Panc1 (cell line): ENCODE data around the gene DBH. TPM values are rescaled to one million over a fixed set of nuclear protein-coding genes. Genes with fewer than 3 reads are reported as not detected.

Experiments
- ATAC-seq: fragments of 200-7000 bp; cut with Tn5 transposase; 2 replicates; pipeline ENCODE4 v1.9.1; 2020; ENCODE audit warnings: mild to moderate bottlenecking, moderate library complexity
- BruUV-seq: library from RNA; stranded (reverse); fragments of 400-500 nt; replicated peaks from 2 replicates; lab custom pipeline; 2021; lab: Mats Ljungman, UMichigan
- CTCF ChIA-PET: fragments of 300-600 bp; sonication (Branson Sonifier 250); formaldehyde crosslinking; loops from one replicate; lab custom pipeline; 2022; ENCODE audit warnings: antibody characterized with exemption; lab: Charles Lee
- POLR2A ChIA-PET: fragments of 300-600 bp; sonication (Branson Sonifier 250); formaldehyde crosslinking; loops from one replicate; lab custom pipeline; 2022; ENCODE audit warnings: antibody characterized with exemption; lab: Charles Lee
- DNase-seq: peaks from one replicate; pipeline ENCODE4 v3.0.0-alpha.2; 2010; ENCODE audit warnings: low read depth, low spot score
- H3K27ac ChIP-seq: 2 replicates; pipeline ENCODE4 v1.5.1; 2011; ENCODE audit warnings: mild to moderate bottlenecking, low read length, inconsistent platforms
- H3K27me3 ChIP-seq: fragments of 200-500 bp; sonication (Bioruptor generic); 2 replicates; pipeline ENCODE4 v1.6.0; 2014; ENCODE audit warnings: low read length, inconsistent platforms; ENCODE audit not compliant: control insufficient read depth, insufficient read depth
- H3K36me3 ChIP-seq: fragments of 200-500 bp; sonication (Bioruptor generic); 2 replicates; pipeline ENCODE4 v1.5.1; 2014; ENCODE audit warnings: inconsistent platforms, mild to moderate bottlenecking, low read length, moderate library complexity; ENCODE audit not compliant: control insufficient read depth, insufficient read depth
- H3K4me1 ChIP-seq: 2 replicates; pipeline ENCODE4 v1.5.1; 2011; ENCODE audit warnings: inconsistent platforms, mild to moderate bottlenecking, low read length, moderate library complexity; ENCODE audit not compliant: control insufficient read depth, insufficient read depth
- H3K4me3 ChIP-seq, 2 experiments: 2 replicates each; pipeline ENCODE4 v1.5.1; 2011 to 2012; ENCODE audit warnings: low read depth in 2 of 2, low read length in 2 of 2, mild to moderate bottlenecking in 2 of 2, inconsistent platforms in 1 of 2, moderate library complexity in 1 of 2
- H3K9me3 ChIP-seq: fragments of 200-500 bp; sonication (Bioruptor generic); 2 replicates; pipeline ENCODE4 v1.5.1; 2014; ENCODE audit warnings: low read depth, mild to moderate bottlenecking, inconsistent platforms, low read length, moderate library complexity; ENCODE audit not compliant: control insufficient read depth, insufficient read depth
- POLR2AphosphoS5 ChIP-seq: IDR thresholded peaks from 2 replicates; pipeline ENCODE4 v1.6.1; 2012; ENCODE audit warnings: mild to moderate bottlenecking, low read depth, low read length, moderate library complexity
- SIN3A ChIP-seq: IDR thresholded peaks from 2 replicates; pipeline ENCODE4 v1.6.1; 2012; ENCODE audit warnings: low read depth, mild to moderate bottlenecking, low read length, moderate library complexity, borderline replicate concordance; ENCODE audit not compliant: insufficient read depth
- TCF7L2 ChIP-seq: IDR thresholded peaks from 2 replicates; pipeline ENCODE4 v1.6.1; 2011; ENCODE audit warnings: mild to moderate bottlenecking, low read depth, low read length, inconsistent platforms
- in situ Hi-C: cut with HindIII; loops from 2 replicates; pipeline ENCODE4 v1.10.0; 2016; ENCODE audit warnings: low sequenced_read_pairs, low pct_unique_long_range_greater_than_20kb
- intact Hi-C: fragments of 100-400 bp; cut with micrococcal nuclease; formaldehyde crosslinking; loops from one replicate; pipeline ENCODE4 v1.10.0; 2022; ENCODE audit not compliant: unreplicated experiment
- total RNA-seq: library from RNA; stranded (reverse); gene quantifications from one replicate; pipeline ENCODE4 v1.2.1, GENCODE V29; 2021; ENCODE audit not compliant: unreplicated experiment
- TF ChIP-seq, protein P1 (sequence below), 2 experiments: IDR thresholded peaks; 2 replicates each; pipeline ENCODE4 v1.6.1; 2011 to 2012; ENCODE audit warnings: low read depth in 2 of 2, control low read depth in 1 of 2, low read length in 1 of 2, mild to moderate bottlenecking in 1 of 2, moderate library complexity in 1 of 2; ENCODE audit not compliant: insufficient read depth in 1 of 2
- TF ChIP-seq, protein P2 (sequence below): fragments of 450-650 bp; IDR thresholded peaks from 2 replicates; pipeline ENCODE4 v1.5.1; 2017; ENCODE audit warnings: mild to moderate bottlenecking

Gene DBH
- total RNA-seq, 1 experiment from 2014 or later = not detected

DNA sequence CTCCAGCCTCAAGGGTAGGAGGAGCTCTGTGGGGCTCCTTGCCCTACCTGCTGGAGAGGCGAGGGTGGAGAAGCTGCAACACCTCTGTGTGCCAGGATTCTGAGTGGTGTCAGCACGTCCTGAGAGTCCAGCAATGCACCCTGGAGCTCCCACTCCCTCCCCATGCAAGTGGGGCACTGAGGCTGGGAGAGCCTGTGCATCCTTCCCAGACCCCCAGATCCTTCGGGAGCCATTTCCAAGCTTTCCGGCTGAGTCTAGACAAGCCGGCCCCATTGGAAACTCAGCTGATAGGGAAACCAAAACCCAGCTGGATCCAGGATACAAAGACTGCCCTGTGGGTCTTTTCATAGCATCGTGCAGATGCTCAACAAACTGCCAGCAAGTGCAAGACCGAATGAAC, 28.8 kb upstream of the DBH start:
- no TSS peak for BruUV-seq
- CTCF ChIA-PET = no interaction called here

DNA sequence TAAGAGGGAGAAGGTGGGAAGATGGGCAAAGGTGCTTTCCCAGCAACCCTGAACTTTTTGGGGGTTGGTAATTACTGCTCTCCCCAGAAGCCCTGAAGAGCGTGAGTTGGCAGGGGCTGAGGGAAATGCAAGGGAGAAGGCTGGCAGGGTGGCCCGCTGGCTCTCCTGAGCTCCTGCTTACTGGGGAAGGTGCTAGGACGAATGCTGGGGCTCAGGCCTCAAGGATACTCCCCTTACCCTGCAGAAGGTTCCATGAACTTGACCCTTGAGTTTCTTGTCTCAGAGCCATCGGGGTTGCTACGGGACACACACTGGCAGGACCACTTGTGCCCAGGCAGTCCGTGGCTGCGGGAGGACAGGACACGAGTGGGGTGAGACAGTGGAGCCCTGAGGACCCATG, 28.2 kb upstream of the DBH start:
- Histone ChIP-seq H3K27ac (no peak overlapping the region), H3K4me1 (no peaks in the 10 kb centered on the region), H3K9me3 (no peaks in the 10 kb centered on the region), H3K4me3 (no peak overlapping the region), H3K36me3 (no peaks in the 10 kb centered on the region), H3K27me3 (peaks cover 4% of the 10 kb centered on the region; the same call in 1 of the 2 replicates)
- TF ChIP-seq POLR2AphosphoS5 = no peak
- TF ChIP-seq SIN3A = no peak
- TF ChIP-seq, protein P1, sequence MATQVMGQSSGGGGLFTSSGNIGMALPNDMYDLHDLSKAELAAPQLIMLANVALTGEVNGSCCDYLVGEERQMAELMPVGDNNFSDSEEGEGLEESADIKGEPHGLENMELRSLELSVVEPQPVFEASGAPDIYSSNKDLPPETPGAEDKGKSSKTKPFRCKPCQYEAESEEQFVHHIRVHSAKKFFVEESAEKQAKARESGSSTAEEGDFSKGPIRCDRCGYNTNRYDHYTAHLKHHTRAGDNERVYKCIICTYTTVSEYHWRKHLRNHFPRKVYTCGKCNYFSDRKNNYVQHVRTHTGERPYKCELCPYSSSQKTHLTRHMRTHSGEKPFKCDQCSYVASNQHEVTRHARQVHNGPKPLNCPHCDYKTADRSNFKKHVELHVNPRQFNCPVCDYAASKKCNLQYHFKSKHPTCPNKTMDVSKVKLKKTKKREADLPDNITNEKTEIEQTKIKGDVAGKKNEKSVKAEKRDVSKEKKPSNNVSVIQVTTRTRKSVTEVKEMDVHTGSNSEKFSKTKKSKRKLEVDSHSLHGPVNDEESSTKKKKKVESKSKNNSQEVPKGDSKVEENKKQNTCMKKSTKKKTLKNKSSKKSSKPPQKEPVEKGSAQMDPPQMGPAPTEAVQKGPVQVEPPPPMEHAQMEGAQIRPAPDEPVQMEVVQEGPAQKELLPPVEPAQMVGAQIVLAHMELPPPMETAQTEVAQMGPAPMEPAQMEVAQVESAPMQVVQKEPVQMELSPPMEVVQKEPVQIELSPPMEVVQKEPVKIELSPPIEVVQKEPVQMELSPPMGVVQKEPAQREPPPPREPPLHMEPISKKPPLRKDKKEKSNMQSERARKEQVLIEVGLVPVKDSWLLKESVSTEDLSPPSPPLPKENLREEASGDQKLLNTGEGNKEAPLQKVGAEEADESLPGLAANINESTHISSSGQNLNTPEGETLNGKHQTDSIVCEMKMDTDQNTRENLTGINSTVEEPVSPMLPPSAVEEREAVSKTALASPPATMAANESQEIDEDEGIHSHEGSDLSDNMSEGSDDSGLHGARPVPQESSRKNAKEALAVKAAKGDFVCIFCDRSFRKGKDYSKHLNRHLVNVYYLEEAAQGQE (IDR thresholded peaks at IDR 0.05; ENCODE audit: insufficient read depth in 1 of 2, low read depth in 2 of 2, low read length in 1 of 2) = no peak
- TF ChIP-seq, protein P2, sequence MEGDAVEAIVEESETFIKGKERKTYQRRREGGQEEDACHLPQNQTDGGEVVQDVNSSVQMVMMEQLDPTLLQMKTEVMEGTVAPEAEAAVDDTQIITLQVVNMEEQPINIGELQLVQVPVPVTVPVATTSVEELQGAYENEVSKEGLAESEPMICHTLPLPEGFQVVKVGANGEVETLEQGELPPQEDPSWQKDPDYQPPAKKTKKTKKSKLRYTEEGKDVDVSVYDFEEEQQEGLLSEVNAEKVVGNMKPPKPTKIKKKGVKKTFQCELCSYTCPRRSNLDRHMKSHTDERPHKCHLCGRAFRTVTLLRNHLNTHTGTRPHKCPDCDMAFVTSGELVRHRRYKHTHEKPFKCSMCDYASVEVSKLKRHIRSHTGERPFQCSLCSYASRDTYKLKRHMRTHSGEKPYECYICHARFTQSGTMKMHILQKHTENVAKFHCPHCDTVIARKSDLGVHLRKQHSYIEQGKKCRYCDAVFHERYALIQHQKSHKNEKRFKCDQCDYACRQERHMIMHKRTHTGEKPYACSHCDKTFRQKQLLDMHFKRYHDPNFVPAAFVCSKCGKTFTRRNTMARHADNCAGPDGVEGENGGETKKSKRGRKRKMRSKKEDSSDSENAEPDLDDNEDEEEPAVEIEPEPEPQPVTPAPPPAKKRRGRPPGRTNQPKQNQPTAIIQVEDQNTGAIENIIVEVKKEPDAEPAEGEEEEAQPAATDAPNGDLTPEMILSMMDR = no peak
- no peak for TF ChIP-seq TCF7L2
- in situ Hi-C loops = no loop called here
- no TSS peak for BruUV-seq
- DNase-seq (no peak), ATAC-seq (no peak)
- ChIA-PET CTCF (no interaction called here), POLR2A (no interaction called here)
- intact Hi-C loops = no loop called here

More for the DNA sequence above, 28.8 kb upstream of the DBH start:
- in situ Hi-C loops = no loop called here
- peaks cover 4% of the 10 kb centered on the region; the same call in 1 of the 2 replicates for H3K27me3 ChIP-seq
- no peak for TF ChIP-seq TCF7L2
- TF ChIP-seq POLR2AphosphoS5 = no peak
- TF ChIP-seq, protein P1 (IDR thresholded peaks at IDR 0.05; ENCODE audit: insufficient read depth in 1 of 2, low read depth in 2 of 2, low read length in 1 of 2) = no peak
- TF ChIP-seq, protein P2 = no peak
- TF ChIP-seq SIN3A = no peak
- H3K27ac ChIP-seq = no peak overlapping the region
- H3K4me1 ChIP-seq = no peaks in the 10 kb centered on the region
- H3K36me3 ChIP-seq = no peaks in the 10 kb centered on the region
- ATAC-seq = no peak
- intact Hi-C loops = no loop called here
- no peak for DNase-seq
- no peak overlapping the region for H3K4me3 ChIP-seq
- POLR2A ChIA-PET = no interaction called here
- H3K9me3 ChIP-seq = no peaks in the 10 kb centered on the region
